Middle frontal gyrus (tissue), 1 donor: Measurements from ENCODE around the gene COL6A6.
"Not testable (repeated sequence)": the region's sequence is repeated elsewhere in the genome, so short reads cannot be mapped to it uniquely, and the experiment has no call there.

Experiments used
- DNase-seq: peaks from one replicate; pipeline ENCODE4 v3.0.0-alpha.2; 2015; ENCODE audit warnings: low spot score; ENCODE audit errors: extremely low spot score

Gene COL6A6

DNA sequence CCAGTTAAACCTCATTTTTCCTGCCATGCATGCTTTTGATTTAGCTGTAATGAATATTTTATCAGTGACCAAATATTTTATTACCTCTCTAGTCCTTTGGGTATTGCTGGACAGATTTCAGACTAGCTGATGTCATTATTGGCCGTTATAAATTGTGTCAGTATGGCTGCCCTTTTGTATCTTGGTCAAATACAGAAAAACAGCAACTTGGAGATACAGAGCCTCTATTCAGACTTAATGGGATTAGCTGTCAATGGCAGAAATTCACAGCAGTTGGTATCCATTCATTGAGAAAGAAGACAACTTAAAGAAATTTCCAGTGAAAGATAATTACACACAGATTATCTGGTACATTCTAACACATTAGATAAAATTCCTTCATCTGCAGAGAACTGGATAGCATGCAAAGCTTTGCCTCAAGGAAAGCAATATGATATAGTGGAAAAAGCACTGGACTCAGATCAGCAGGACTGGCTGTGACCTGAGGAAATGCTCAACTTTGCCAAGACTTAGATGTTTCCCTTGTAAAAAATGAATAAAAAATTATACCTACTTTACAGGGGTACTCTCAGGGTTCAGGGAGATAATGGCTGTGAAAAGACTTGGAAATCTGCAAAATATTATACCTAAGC, 20.8 kb downstream of the COL6A6 start:
- DNase-seq: no peak

DNA sequence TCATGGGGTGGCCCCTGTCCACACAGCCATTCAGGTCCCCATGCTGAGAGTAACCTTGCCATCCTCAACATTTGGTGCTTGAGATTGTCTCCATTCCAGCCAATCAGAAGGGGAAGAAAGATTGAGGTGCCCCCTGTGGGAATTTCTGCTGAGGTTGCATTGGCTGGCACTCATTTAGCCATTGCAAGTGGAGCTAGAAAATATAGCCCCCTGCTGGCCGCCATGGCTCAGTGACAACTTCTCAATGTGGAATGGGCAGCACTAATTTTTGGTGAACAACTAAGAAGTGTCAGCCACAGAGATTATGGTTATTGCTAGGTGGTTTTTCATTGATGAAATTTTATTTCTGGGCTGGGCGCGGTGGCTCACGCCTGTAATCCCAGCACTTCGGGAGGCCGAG, 22.0 kb downstream of the COL6A6 start:
- DNase-seq: no peak

DNA sequence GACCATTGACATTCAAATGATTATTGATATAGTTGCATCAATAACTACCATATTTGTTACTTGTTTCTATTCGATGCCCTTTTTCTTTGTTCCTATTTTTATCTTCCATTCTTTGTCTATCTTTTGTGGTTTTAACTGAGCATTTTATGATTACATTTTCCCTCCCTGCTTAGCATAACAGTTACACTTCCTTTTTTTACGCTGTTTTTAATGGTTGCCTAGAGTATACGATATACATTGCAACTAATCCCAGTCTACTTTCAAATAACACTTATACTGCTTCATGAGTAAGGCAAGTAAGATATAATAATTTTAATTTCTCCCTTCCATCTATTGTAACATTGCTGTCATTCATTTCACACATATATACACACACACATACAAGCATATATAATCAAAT, 26.3 kb downstream of the COL6A6 start:
- DNase-seq: no peak

DNA sequence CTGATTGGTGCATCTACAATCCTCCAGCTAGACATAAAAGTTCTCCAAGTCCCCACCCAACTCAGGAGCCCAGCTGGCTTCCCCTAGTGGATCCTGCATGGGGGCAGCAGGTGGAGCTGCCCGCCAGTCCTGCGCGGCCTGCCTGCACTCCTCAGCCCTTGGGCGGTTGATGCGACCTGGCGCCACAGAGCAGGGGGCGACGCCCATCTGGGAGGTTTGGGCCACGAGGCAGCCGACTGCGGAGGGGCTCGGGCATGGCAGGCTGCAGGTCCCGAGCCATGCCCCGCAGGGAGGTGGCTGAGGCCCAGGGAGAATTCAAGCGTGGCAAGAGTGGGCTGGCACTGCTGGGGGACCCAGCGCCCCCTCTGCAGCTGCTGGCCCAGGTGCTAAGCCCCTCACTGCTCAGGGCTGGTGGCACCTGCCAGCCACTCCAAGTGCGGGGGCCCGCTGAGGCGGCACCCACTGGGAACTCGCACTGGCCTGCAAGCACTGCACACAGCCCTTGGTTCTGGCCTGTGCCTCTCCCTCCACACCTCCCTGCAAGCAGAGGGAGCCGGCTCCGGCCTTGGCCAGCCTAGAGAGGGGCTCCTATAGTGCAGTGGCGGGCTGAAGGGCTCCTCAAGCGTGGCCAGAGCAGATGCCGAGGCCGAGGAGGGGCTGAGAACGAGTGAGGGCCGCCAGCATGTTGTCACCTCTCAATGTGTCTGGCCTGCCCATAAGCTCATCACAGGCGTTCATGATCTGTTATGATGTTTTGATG, 30.1 kb downstream of the COL6A6 start:
- no peak for DNase-seq

DNA sequence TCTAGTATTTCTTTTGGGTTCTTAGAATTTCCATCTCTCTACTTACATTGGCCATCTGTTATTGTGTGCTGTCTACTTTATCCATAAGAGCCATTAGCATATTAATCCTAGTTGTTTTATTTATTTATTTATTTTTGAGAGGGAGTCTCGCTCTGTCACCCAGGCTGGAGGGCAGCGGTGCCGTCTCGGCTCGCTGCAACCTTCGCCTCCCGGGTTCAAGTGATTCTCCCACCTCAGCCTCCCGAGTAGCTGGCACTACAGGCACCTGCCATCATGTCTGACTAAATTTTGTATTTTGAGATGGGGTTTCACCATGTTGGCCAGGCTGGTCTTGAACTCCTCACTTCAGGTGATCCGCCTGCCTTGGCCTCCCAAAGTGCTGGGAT, 30.7 kb downstream of the COL6A6 start:
- not testable (repeated sequence) for DNase-seq

DNA sequence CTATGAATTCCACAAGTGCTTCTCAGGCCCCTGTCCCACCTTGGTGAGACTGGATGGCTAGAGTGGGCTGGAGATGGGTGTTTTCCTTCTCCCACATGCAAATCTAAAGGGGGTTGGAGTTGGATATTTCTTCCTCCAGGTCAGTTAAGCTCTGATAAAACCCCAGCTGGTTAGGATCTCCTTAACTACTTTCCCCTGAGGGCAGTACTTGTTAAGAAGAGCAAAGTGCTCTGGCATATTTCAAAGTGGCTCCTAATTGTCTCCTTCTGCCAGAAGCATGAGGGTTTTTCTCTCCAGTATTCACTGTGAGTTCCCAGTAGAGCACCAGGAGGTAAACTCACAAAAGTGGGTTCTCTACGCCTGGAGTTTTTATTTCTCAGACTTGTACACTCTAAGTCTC, 31.4 kb downstream of the COL6A6 start:
- DNase-seq: no peak

DNA sequence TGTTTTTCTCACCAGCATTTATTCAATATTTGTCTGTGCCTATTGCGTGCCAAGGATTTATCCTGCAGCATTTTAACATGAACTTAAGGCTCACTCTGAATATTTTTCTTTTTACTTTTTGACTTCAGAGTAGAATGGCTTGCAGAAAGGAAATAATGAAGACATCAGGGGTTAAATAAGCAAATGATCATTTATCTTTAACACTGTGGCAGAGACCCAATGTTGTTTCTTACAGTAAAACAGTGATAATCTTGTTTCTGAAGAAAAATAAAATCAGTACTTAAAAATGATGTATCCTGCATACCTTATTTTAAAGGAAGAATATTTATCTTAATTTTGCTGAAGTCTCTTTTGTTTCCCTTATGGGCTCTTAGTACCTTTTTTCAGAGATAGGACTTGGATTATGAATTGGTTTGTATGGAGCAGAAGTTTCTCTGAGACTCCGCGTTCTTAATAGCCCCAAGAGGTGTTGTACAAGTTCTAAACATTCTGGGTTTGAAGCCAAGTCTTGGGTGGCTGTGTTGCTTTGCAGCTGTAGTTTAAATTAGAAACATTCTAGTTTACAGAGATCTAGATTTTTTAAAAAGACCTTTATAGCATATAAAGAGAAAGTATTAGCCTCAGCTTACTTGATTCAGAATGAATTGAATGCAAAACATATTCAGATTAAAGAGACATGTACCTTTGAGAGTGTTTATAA, 40.5 kb downstream of the COL6A6 start:
- no peak for DNase-seq

DNA sequence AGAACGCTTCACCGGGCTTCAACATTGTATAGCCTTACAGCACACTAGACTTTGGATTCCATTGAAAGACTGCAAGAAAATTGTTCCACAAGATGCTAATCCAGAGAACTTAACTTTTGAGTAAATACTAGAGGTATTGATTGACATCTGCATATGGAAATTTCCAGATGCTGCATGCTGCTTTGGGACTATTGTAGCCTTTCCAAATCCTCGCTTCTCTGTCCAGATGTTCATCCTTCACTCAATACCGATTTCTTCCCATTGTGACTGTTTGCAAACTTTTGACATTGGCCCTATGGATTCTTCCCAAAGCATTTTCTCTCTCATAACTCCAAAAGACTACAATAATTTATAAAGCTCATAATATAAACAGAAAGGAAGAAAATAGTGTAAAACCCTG, 41.4 kb downstream of the COL6A6 start:
- no peak for DNase-seq

DNA sequence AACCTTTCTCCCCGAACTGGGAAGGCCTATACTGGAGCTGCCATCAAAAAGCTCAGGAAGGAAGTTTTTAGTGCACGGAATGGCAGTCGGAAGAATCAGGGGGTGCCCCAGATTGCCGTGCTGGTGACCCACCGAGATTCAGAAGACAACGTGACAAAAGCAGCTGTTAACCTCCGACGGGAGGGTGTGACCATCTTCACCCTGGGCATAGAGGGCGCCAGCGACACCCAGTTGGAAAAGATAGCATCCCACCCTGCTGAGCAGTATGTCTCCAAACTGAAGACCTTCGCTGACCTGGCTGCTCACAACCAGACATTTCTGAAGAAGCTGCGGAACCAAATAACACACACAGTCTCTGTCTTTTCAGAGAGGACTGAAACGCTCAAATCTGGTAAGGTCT, 48.2 kb downstream of the COL6A6 start:
- DNase-seq: no peak
